CD14-positive monocyte (primary cell): ENCODE results near the gene AGBL1. TPM values are rescaled to one million over a fixed set of nuclear protein-coding genes. Genes with fewer than 3 reads are reported as not detected.

Experiments
- DNase-seq, 3 donors: peaks; one replicate each; pipeline ENCODE4 v3.0.0-alpha.2; 2011 to 2022
- H2AFZ ChIP-seq: 2 replicates; pipeline ENCODE4 v1.6.0; 2012; ENCODE audit warnings: mild to moderate bottlenecking, low read depth, low read length, inconsistent platforms; ENCODE audit not compliant: insufficient read depth, poor library complexity, severe bottlenecking
- H3K27ac ChIP-seq, 2 donors: 1 replicate in 1 of 2; 2 replicates in 1 of 2; pipeline ENCODE4 v1.5.1; 2012 to 2013; ENCODE audit warnings: low read length in 2 of 2, control low read depth in 1 of 2, inconsistent platforms in 1 of 2, low read depth in 1 of 2, mild to moderate bottlenecking in 1 of 2
- H3K27me3 ChIP-seq, 2 donors: one replicate each; pipeline versions ENCODE4 v1.6.0 to v1.6.1; 2011 to 2013; ENCODE audit warnings: low read length in 2 of 2; ENCODE audit not compliant: control insufficient read depth in 2 of 2, insufficient read depth in 2 of 2
- H3K36me3 ChIP-seq, 2 donors: replicated peaks in 1 of 2; 1 replicate in 1 of 2; 2 replicates in 1 of 2; pipeline versions ENCODE4 v1.5.1 to v1.6.1; 2012 to 2013; ENCODE audit warnings: low read length in 2 of 2, control low read depth in 1 of 2, inconsistent platforms in 1 of 2, mild to moderate bottlenecking in 1 of 2; ENCODE audit not compliant: insufficient read depth in 2 of 2, control insufficient read depth in 1 of 2
- H3K4me1 ChIP-seq, 2 donors: 1 replicate in 1 of 2; 2 replicates in 1 of 2; pipeline versions ENCODE4 v1.5.1 to v1.6.1; 2012 to 2013; ENCODE audit warnings: low read length in 2 of 2, control low read depth in 1 of 2, inconsistent platforms in 1 of 2, mild to moderate bottlenecking in 1 of 2, moderate library complexity in 1 of 2; ENCODE audit not compliant: insufficient read depth in 2 of 2, control insufficient read depth in 1 of 2
- H3K4me2 ChIP-seq: replicated peaks from 2 replicates; pipeline ENCODE3; 2012; ENCODE audit warnings: low read length, moderate library complexity, mild to moderate bottlenecking; ENCODE audit not compliant: poor library complexity, severe bottlenecking; ENCODE audit errors: extremely low read depth
- H3K4me3 ChIP-seq, 3 experiments: fragments of 200-600 bp in 1 of 3; sonication (generic) in 1 of 3; replicated peaks in 1 of 3; 1 replicate in 2 of 3; 2 replicates in 1 of 3; pipeline ENCODE4 v1.5.1; 2011 to 2013; ENCODE audit warnings: low read length in 3 of 3, mild to moderate bottlenecking in 3 of 3, control low read depth in 2 of 3, low read depth in 2 of 3, inconsistent platforms in 1 of 3, moderate library complexity in 1 of 3
- H3K79me2 ChIP-seq: 2 replicates; pipeline ENCODE4 v1.6.0; 2012; ENCODE audit warnings: mild to moderate bottlenecking, control low read depth, inconsistent platforms, low read length, moderate library complexity; ENCODE audit not compliant: insufficient read depth
- H3K9ac ChIP-seq: 2 replicates; pipeline ENCODE4 v1.6.0; 2017; ENCODE audit warnings: low read length, mild to moderate bottlenecking; ENCODE audit not compliant: insufficient read depth, poor library complexity, severe bottlenecking
- H3K9me3 ChIP-seq, 2 donors: replicated peaks in 1 of 2; 1 replicate in 1 of 2; 2 replicates in 1 of 2; pipeline versions ENCODE4 v1.5.1 to v1.6.1; 2012 to 2013; ENCODE audit warnings: low read length in 2 of 2, control low read depth in 1 of 2; ENCODE audit not compliant: control insufficient read depth in 1 of 2, insufficient read depth in 1 of 2
- H4K20me1 ChIP-seq: 2 replicates; pipeline ENCODE4 v1.6.0; 2012; ENCODE audit warnings: mild to moderate bottlenecking, low read length, control low read depth, moderate library complexity; ENCODE audit not compliant: insufficient read depth
- H3K27ac Mint-ChIP-seq, 7 donors: one replicate each; pipeline ENCODE4 v1.8.0; 2020; ENCODE audit warnings: mild to moderate bottlenecking in 7 of 7, mixed read lengths in 7 of 7, moderate library complexity in 6 of 7, inconsistent platforms in 2 of 7
- H3K27me3 Mint-ChIP-seq, 3 donors: one replicate each; pipeline ENCODE4 v1.8.0; 2021 to 2022; ENCODE audit warnings: low read depth in 3 of 3, mild to moderate bottlenecking in 3 of 3, mixed read lengths in 3 of 3, moderate library complexity in 3 of 3, inconsistent platforms in 1 of 3
- H3K36me3 Mint-ChIP-seq, 2 donors: one replicate each; pipeline ENCODE4 v1.8.0; 2020; ENCODE audit warnings: mixed read lengths in 2 of 2, inconsistent platforms in 1 of 2, mild to moderate bottlenecking in 1 of 2
- H3K4me1 Mint-ChIP-seq: one replicate; pipeline ENCODE4 v1.8.0; 2020; ENCODE audit warnings: mild to moderate bottlenecking, mixed read lengths
- H3K4me3 Mint-ChIP-seq, 2 donors: one replicate each; pipeline ENCODE4 v1.8.0; 2020; ENCODE audit warnings: mild to moderate bottlenecking in 2 of 2, mixed read lengths in 2 of 2, moderate library complexity in 1 of 2
- H3K9me3 Mint-ChIP-seq, 7 donors: one replicate each; pipeline ENCODE4 v1.8.0; 2020 to 2022; ENCODE audit warnings: mixed read lengths in 7 of 7, mild to moderate bottlenecking in 6 of 7, moderate library complexity in 6 of 7, inconsistent platforms in 2 of 7
- WGBS: methylation state at CpG from one replicate; pipeline ENCODE4 v1.1.5; 2013; ENCODE audit warnings: missing lambda C conversion rate; ENCODE audit not compliant: insufficient coverage; 5-methylcytosine and 5-hydroxymethylcytosine counted together
- intact Hi-C, 2 donors: fragments of 100-400 bp; cut with micrococcal nuclease; formaldehyde crosslinking; loops; one replicate each; pipeline versions ENCODE4 v1.15.0 to v1.15.1; 2023
- polyA plus RNA-seq, 3 donors: library from polyadenylated mRNA; depleted of rRNA in 1 of 3; unstranded in 2 of 3; stranded (reverse) in 1 of 3; fragments of 300-500 nt in 2 of 3; fragments of >200 nt in 1 of 3; fragmentation: Illumina TruSeq in 2 of 3; gene quantifications; 1 replicate in 2 of 3; 2 replicates in 1 of 3; pipeline ENCODE4 v1.2.3, GENCODE V29; 2012 to 2021
- TF ChIP-seq, protein P1 (sequence below): fragments of 200-600 bp; IDR thresholded peaks from one replicate; pipeline ENCODE4 v1.8.0; 2022; ENCODE audit warnings: antibody characterized with exemption, mild to moderate bottlenecking

AGBL1 gene
- polyA plus RNA-seq, 3 donors, result not detected

DNA sequence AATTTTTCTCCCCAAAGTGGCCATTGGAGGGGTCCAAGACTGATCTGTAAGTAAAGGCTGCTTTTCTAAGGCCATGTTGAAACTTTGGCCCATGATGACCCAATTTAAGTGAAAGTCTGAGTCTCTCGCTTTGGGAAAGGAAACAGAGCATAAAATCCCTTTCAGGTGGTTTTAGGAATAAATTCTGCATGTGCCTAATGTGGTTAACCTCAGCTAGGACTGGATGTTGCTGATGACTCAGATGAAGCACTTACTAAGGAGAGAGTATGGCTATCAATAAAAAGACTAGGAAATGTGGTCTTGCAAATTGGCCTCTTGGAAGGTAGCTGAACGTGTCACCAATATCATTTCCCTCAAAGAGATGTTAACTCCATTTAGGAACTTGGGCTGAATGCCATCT lies 458.5 kb downstream of the AGBL1 start:
- TF ChIP-seq, protein P1, sequence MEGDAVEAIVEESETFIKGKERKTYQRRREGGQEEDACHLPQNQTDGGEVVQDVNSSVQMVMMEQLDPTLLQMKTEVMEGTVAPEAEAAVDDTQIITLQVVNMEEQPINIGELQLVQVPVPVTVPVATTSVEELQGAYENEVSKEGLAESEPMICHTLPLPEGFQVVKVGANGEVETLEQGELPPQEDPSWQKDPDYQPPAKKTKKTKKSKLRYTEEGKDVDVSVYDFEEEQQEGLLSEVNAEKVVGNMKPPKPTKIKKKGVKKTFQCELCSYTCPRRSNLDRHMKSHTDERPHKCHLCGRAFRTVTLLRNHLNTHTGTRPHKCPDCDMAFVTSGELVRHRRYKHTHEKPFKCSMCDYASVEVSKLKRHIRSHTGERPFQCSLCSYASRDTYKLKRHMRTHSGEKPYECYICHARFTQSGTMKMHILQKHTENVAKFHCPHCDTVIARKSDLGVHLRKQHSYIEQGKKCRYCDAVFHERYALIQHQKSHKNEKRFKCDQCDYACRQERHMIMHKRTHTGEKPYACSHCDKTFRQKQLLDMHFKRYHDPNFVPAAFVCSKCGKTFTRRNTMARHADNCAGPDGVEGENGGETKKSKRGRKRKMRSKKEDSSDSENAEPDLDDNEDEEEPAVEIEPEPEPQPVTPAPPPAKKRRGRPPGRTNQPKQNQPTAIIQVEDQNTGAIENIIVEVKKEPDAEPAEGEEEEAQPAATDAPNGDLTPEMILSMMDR, result no peak

DNA sequence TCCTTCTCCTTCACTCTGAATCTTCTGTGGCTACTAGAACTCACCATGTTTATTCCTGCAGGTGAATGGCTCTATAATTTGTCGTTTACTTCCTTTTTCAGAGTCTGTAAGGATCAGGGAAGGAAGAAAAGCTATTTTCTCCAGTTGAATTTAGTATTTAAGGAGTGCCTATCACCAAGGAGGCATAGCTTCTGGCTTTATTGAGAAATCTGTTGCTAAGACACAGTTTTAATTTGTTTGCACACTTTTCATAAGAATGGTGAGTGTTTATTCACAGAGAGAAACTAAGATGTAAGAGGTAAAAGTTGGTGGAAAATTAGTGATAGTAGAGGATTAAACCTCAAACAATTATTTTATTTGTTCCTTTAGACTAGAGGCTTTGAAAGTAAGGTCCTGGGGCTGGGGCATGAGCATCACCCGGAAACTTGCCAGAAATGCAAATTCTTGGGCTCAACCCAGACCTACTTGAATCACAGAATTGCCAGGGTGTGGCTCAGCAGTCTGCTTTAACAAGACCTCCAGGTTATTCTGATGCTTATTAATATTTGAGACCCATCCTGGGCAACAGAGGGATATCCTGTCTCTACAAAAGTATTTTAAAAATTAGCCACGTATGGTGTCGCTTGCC lies 461.3 kb downstream of the AGBL1 start:
- Histone ChIP-seq H3K9me3 (peaks cover 10 to 16% of the 10 kb centered on the region in 2 donors), H3K36me3 (no peaks in the 10 kb centered on the region), H3K27ac (no peak overlapping the region), H4K20me1 (no peaks in the 10 kb centered on the region), H3K9ac (no peak overlapping the region), H3K4me2 (no peak overlapping the region), H3K4me1 (no peaks in the 10 kb centered on the region), H2AFZ (no peak overlapping the region), H3K27me3 (no peaks in the 10 kb centered on the region), H3K4me3 (no peak overlapping the region), H3K79me2 (no peaks in the 10 kb centered on the region)
- no peaks in the 10 kb centered on the region for H3K27me3 Mint-ChIP-seq
- intact Hi-C loops, result no loop called here
- H3K27ac Mint-ChIP-seq, result no peak overlapping the region
- no peak overlapping the region for H3K4me3 Mint-ChIP-seq
- peaks cover 0 to 22% (median 7%) of the 10 kb centered on the region in 7 donors for H3K9me3 Mint-ChIP-seq
- TF ChIP-seq, protein P1, result no peak
- no peak for DNase-seq
- no peaks in the 10 kb centered on the region for H3K4me1 Mint-ChIP-seq
- 95% methylated on average over 2 of the region's 4 CpGs for WGBS
- H3K36me3 Mint-ChIP-seq, result no peaks in the 10 kb centered on the region

More for the DNA sequence above, 458.5 kb downstream of the AGBL1 start:
- H2AFZ ChIP-seq, result no peak overlapping the region
- Mint-ChIP-seq H3K4me3 (no peak overlapping the region), H3K27me3 (no peaks in the 10 kb centered on the region), H3K9me3 (peaks cover 2 to 19% (median 8%) of the 10 kb centered on the region in 7 donors), H3K36me3 (no peaks in the 10 kb centered on the region), H3K4me1 (no peaks in the 10 kb centered on the region), H3K27ac (no peak overlapping the region)
- H3K36me3 ChIP-seq, result no peaks in the 10 kb centered on the region
- no peak overlapping the region for H3K27ac ChIP-seq
- no peak overlapping the region for H3K9ac ChIP-seq
- DNase-seq, result no peak
- H3K4me3 ChIP-seq, result no peak overlapping the region
- no peaks in the 10 kb centered on the region for H3K79me2 ChIP-seq
- WGBS, result 63% methylated on average over 2 of the region's 2 CpGs
- no peak overlapping the region for H3K4me2 ChIP-seq
- H3K4me1 ChIP-seq, result no peaks in the 10 kb centered on the region
- peaks cover 13 to 21% of the 10 kb centered on the region in 2 donors for H3K9me3 ChIP-seq
- H3K27me3 ChIP-seq, result no peaks in the 10 kb centered on the region
- no peaks in the 10 kb centered on the region for H4K20me1 ChIP-seq
- intact Hi-C loops, result no loop called here
